K562 treated with DMSO at 1 percent for 12 hours (cell line): ENCODE data around the gene USE1. TPM values are rescaled to one million over a fixed set of nuclear protein-coding genes. Genes with fewer than 3 reads are reported as not detected.

Source experiments
- total RNA-seq: library from RNA; unstranded; fragments of 300-600 nt; gene quantifications from 2 replicates; pipeline ENCODE4 v1.2.3, GENCODE V29; 2022; ENCODE audit not compliant: insufficient read depth

Gene USE1
- total RNA-seq: 31.0 and 50.9 TPM in 2 replicates

GRCh38 chr19:17215127-17215971 lies at the start of gene USE1:
USE1 (plus strand) TSS chr19:17215357; CDS start chr19:17215406, 49 bp downstream.

GRCh38 chr19:17226002-17226933 lies 11.1 kb downstream of the USE1 start, which contains the start of gene OCEL1:
OCEL1 (plus strand) TSS chr19:17226226; CDS start chr19:17226248, 22 bp downstream.

DNA sequence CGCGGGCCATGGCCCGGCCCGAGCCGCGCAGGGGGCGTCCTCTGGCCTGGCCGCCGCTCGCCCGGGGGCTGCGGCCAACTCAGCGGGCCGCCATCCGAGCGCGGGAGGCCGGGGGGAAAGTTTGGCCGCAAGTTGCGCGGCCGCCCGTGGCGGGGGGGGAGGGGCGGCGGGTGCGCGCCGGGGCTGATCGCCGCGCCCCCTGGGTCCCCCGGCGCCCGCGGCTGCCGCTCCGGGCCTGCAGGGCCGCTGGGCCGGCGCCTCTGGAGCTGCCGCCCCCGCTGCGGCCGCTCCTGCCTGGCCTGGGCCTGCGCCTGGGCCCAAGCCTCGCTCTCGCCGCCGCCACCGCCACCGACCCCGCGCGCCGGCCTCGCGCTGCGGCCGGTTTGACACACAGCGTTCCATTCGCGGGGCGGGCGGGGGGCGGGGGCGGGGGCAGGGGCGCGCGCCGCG lies 30.4 kb downstream of the USE1 start, which contains the start of gene NR2F6:
Gene NR2F6 (minus strand): TSS at position 385 of the 450 bp plus-strand sequence. CDS start 699 bp downstream, outside the sequence.

DNA sequence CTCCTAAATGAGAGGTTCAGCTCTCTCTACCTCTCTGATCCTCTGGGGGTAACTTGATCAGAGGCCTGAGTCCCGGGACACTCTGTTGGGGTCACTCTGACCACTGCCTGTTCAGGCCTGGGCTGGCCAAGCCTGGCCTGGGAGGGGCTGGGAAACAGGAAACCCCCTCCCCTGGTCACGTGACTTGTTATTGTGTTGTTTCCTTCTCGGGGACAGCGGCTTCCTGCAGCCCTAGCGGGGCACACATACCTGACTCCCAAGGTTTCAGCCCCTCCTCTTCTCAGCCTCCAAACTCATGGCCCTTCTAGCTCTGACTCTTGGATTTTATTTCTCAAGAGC lies 49.5 kb downstream of the USE1 start, which contains the start of gene USHBP1:
Gene USHBP1 (minus strand): TSS at position 105 of the 339 bp plus-strand sequence. CDS start 446 bp downstream, outside the sequence.

GRCh38 chr19:17266975-17267788 lies 52.0 kb downstream of the USE1 start, which contains the start of gene BABAM1:
BABAM1 (plus strand) TSS chr19:17267443; CDS start chr19:17268807, 1,364 bp downstream.

Other genes starting within 250 kb of the USE1 start
- gene CPAMD8, start 188.5 kb upstream of the USE1 start, total RNA-seq: 1.4 and 3.4 TPM in 2 replicates
- gene HAUS8, start 139.9 kb upstream of the USE1 start, total RNA-seq: 28.7 and 32.6 TPM in 2 replicates
- gene MYO9B, start 139.6 kb upstream of the USE1 start, total RNA-seq: 46.4 and 108 TPM in 2 replicates
- 68.1 and 78.7 TPM in 2 replicates for gene OCEL1, start 10.9 kb downstream of the USE1 start, total RNA-seq
- gene NR2F6, start 30.6 kb downstream of the USE1 start, total RNA-seq: 145 and 152 TPM in 2 replicates
- not detected in 2 replicates for gene USHBP1, start 49.4 kb downstream of the USE1 start, total RNA-seq
- 88.6 and 94.2 TPM in 2 replicates for gene BABAM1, start 52.1 kb downstream of the USE1 start, total RNA-seq
- gene ANKLE1, start 66.5 kb downstream of the USE1 start, total RNA-seq: 2.3 and 2.5 TPM in 2 replicates
- gene ABHD8, start 88.1 kb downstream of the USE1 start, total RNA-seq: 39.8 and 40.0 TPM in 2 replicates
- gene MRPL34, start 90.5 kb downstream of the USE1 start, total RNA-seq: 110 and 139 TPM in 2 replicates
- 56.6 and 89.3 TPM in 2 replicates for gene DDA1, start 94.2 kb downstream of the USE1 start, total RNA-seq
- gene ANO8, start 119.5 kb downstream of the USE1 start, total RNA-seq: 3.8 and 12.9 TPM in 2 replicates
- 53.7 and 59.6 TPM in 2 replicates for gene GTPBP3, start 122.2 kb downstream of the USE1 start, total RNA-seq
- not detected in 2 replicates for gene PLVAP, start 162.0 kb downstream of the USE1 start, total RNA-seq
- gene CCDC194, start 178.8 kb downstream of the USE1 start, total RNA-seq: 1.5 TPM in 1 of 2 replicates, not detected in the other
- gene BST2, start 190.3 kb downstream of the USE1 start, total RNA-seq: 417 and 506 TPM in 2 replicates
- 63.2 and 98.8 TPM in 2 replicates for gene MVB12A, start 204.7 kb downstream of the USE1 start, total RNA-seq
- gene TMEM221, start 233.3 kb downstream of the USE1 start, total RNA-seq: 0.79 TPM in 1 of 2 replicates, not detected in the other
- gene NXNL1, start 245.6 kb downstream of the USE1 start, total RNA-seq: not detected in 2 replicates